Activated T-cell treated with anti-CD3 and anti-CD28 coated beads, Interleukin-2, amount 50 U/mL, for 72 hours (primary cell): Measurements from ENCODE around the gene NOSTRIN. TPM values are rescaled to one million over a fixed set of nuclear protein-coding genes. Genes with fewer than 3 reads are reported as not detected.

Experiments used
- ATAC-seq, 2 donors: fragments of 150-1000 bp; cut with Tn5 transposase; replicated peaks in 1 of 2; 2 replicates each; pipeline ENCODE4 v1.10.0; 2021; ENCODE audit warnings: moderate library complexity in 2 of 2, mild to moderate bottlenecking in 1 of 2
- DNase-seq, 2 donors: peaks; one replicate each; pipeline ENCODE4 v3.0.0; 2021 to 2022; ENCODE audit warnings: mixed read lengths in 1 of 2
- H3K27ac Mint-ChIP-seq: one replicate; pipeline ENCODE4 v1.8.0; 2022; ENCODE audit warnings: mild to moderate bottlenecking, moderate library complexity, mixed read lengths
- H3K27me3 Mint-ChIP-seq: one replicate; pipeline ENCODE4 v1.8.0; 2022; ENCODE audit warnings: low read depth, mixed read lengths
- H3K36me3 Mint-ChIP-seq, 2 donors: one replicate each; pipeline ENCODE4 v1.8.0; 2022; ENCODE audit warnings: mixed read lengths in 2 of 2, mild to moderate bottlenecking in 1 of 2; ENCODE audit not compliant: insufficient read depth in 2 of 2
- H3K4me1 Mint-ChIP-seq: one replicate; pipeline ENCODE4 v1.8.0; 2022; ENCODE audit warnings: low read depth, mixed read lengths
- H3K4me3 Mint-ChIP-seq, 2 donors: one replicate each; pipeline ENCODE4 v1.8.0; 2022; ENCODE audit warnings: mild to moderate bottlenecking in 2 of 2, mixed read lengths in 2 of 2, moderate library complexity in 2 of 2
- H3K9me3 Mint-ChIP-seq, 2 donors: one replicate each; pipeline ENCODE4 v1.8.0; 2022; ENCODE audit warnings: mixed read lengths in 2 of 2
- total RNA-seq, 2 donors: library from RNA; stranded (reverse); gene quantifications; one replicate each; pipeline ENCODE4 v1.2.3, GENCODE V29; 2022

Gene NOSTRIN
- total RNA-seq, 2 donors from 2014 or later = not detected

GRCh38 chr2:168796583-168797285, 5.7 kb upstream of the NOSTRIN start:
- DNase-seq (no peak), ATAC-seq (no peak)
- H3K27me3 Mint-ChIP-seq = no peaks in the 10 kb centered on the region
- no peak overlapping the region for H3K27ac Mint-ChIP-seq
- H3K4me1 Mint-ChIP-seq = no peaks in the 10 kb centered on the region
- no peak overlapping the region for H3K4me3 Mint-ChIP-seq
- no peaks in the 10 kb centered on the region for H3K9me3 Mint-ChIP-seq
- H3K36me3 Mint-ChIP-seq = no peaks in the 10 kb centered on the region

- Mint-ChIP-seq H3K4me3 (no peak overlapping the region), H3K9me3 (no peaks in the 10 kb centered on the region), H3K4me1 (no peaks in the 10 kb centered on the region), H3K36me3 (no peaks in the 10 kb centered on the region), H3K27me3 (no peaks in the 10 kb centered on the region), H3K27ac (no peak overlapping the region)
- DNase-seq (no peak), ATAC-seq (no peak)
Observed at GRCh38 chr2:168797286-168797655, 5.2 kb upstream of the NOSTRIN start.

- no peaks in the 10 kb centered on the region for H3K36me3 Mint-ChIP-seq
- DNase-seq (no peak), ATAC-seq (no peak)
- H3K9me3 Mint-ChIP-seq = no peaks in the 10 kb centered on the region
- H3K4me3 Mint-ChIP-seq = no peak overlapping the region
- no peaks in the 10 kb centered on the region for H3K4me1 Mint-ChIP-seq
- peaks cover 6% of the 10 kb centered on the region for H3K27me3 Mint-ChIP-seq
- no peak overlapping the region for H3K27ac Mint-ChIP-seq
Observed at GRCh38 chr2:168798076-168798887, 4.2 kb upstream of the NOSTRIN start.

- ATAC-seq = no peak
- H3K9me3 Mint-ChIP-seq = no peaks in the 10 kb centered on the region
- H3K4me3 Mint-ChIP-seq = no peak overlapping the region
Observed at GRCh38 chr2:168798888-168799410, 3.5 kb upstream of the NOSTRIN start.

GRCh38 chr2:168801471-168801870, 966 bp upstream of the NOSTRIN start:
- no peak for ATAC-seq
- no peak overlapping the region for H3K27ac Mint-ChIP-seq
- no peaks in the 10 kb centered on the region for H3K4me1 Mint-ChIP-seq

More at GRCh38 chr2:168798888-168799410, 3.5 kb upstream of the NOSTRIN start:
- no peak overlapping the region for H3K27ac Mint-ChIP-seq
- no peak for DNase-seq
- H3K27me3 Mint-ChIP-seq = peaks cover 6% of the 10 kb centered on the region
- no peaks in the 10 kb centered on the region for H3K4me1 Mint-ChIP-seq
- no peaks in the 10 kb centered on the region for H3K36me3 Mint-ChIP-seq

GRCh38 chr2:168802859-168803725, 655 bp downstream of the NOSTRIN start:
- Mint-ChIP-seq H3K9me3 (no peaks in the 10 kb centered on the region), H3K27me3 (peaks cover 6% of the 10 kb centered on the region), H3K4me1 (no peaks in the 10 kb centered on the region), H3K36me3 (no peaks in the 10 kb centered on the region), H3K4me3 (no peak overlapping the region), H3K27ac (no peak overlapping the region)
- ATAC-seq (no peak), DNase-seq (no peak)

More at GRCh38 chr2:168801471-168801870, 966 bp upstream of the NOSTRIN start:
- H3K9me3 Mint-ChIP-seq = no peaks in the 10 kb centered on the region
- no peak overlapping the region for H3K4me3 Mint-ChIP-seq
- peaks cover 6% of the 10 kb centered on the region for H3K27me3 Mint-ChIP-seq
- DNase-seq = no peak
- no peaks in the 10 kb centered on the region for H3K36me3 Mint-ChIP-seq

- Mint-ChIP-seq H3K36me3 (no peaks in the 10 kb centered on the region), H3K27me3 (peaks cover 6% of the 10 kb centered on the region), H3K4me1 (no peaks in the 10 kb centered on the region), H3K4me3 (no peak overlapping the region), H3K9me3 (no peaks in the 10 kb centered on the region), H3K27ac (no peak overlapping the region)
- no peak for DNase-seq
- ATAC-seq = no peak
Observed at GRCh38 chr2:168804214-168804613, 1.8 kb downstream of the NOSTRIN start.

GRCh38 chr2:168805615-168806014, 3.2 kb downstream of the NOSTRIN start:
- no peak for ATAC-seq

GRCh38 chr2:168809537-168809936, 7.1 kb downstream of the NOSTRIN start:
- Mint-ChIP-seq H3K27me3 (no peaks in the 10 kb centered on the region), H3K4me1 (no peaks in the 10 kb centered on the region), H3K9me3 (no peaks in the 10 kb centered on the region), H3K27ac (no peak overlapping the region), H3K4me3 (no peak overlapping the region), H3K36me3 (no peaks in the 10 kb centered on the region)
- no peak for DNase-seq
- no peak for ATAC-seq

More at GRCh38 chr2:168805615-168806014, 3.2 kb downstream of the NOSTRIN start:
- Mint-ChIP-seq H3K27me3 (peaks cover 6% of the 10 kb centered on the region), H3K27ac (no peak overlapping the region), H3K4me1 (no peaks in the 10 kb centered on the region), H3K36me3 (no peaks in the 10 kb centered on the region), H3K9me3 (no peaks in the 10 kb centered on the region), H3K4me3 (no peak overlapping the region)
- DNase-seq = no peak

- H3K27ac Mint-ChIP-seq = no peak overlapping the region
- no peaks in the 10 kb centered on the region for H3K27me3 Mint-ChIP-seq
- no peak for ATAC-seq
- H3K4me3 Mint-ChIP-seq = no peak overlapping the region
- no peaks in the 10 kb centered on the region for H3K9me3 Mint-ChIP-seq
- no peaks in the 10 kb centered on the region for H3K36me3 Mint-ChIP-seq
- DNase-seq = no peak
- no peaks in the 10 kb centered on the region for H3K4me1 Mint-ChIP-seq
Observed at GRCh38 chr2:168810235-168810634, 7.8 kb downstream of the NOSTRIN start.

- ATAC-seq = no peak
- H3K9me3 Mint-ChIP-seq = no peaks in the 10 kb centered on the region
- no peak overlapping the region for H3K27ac Mint-ChIP-seq
- no peak for DNase-seq
- H3K27me3 Mint-ChIP-seq = no peaks in the 10 kb centered on the region
- H3K4me3 Mint-ChIP-seq = no peak overlapping the region
- no peaks in the 10 kb centered on the region for H3K4me1 Mint-ChIP-seq
- no peaks in the 10 kb centered on the region for H3K36me3 Mint-ChIP-seq
Observed at GRCh38 chr2:168811696-168812095, 9.3 kb downstream of the NOSTRIN start.

- Mint-ChIP-seq H3K36me3 (no peaks in the 10 kb centered on the region), H3K4me3 (no peak overlapping the region), H3K27me3 (no peaks in the 10 kb centered on the region), H3K4me1 (no peaks in the 10 kb centered on the region), H3K9me3 (no peaks in the 10 kb centered on the region), H3K27ac (no peak overlapping the region)
- DNase-seq (no peak), ATAC-seq (no peak)
Observed at GRCh38 chr2:168814046-168814445, 11.6 kb downstream of the NOSTRIN start.
